Suprapubic skin (tissue), 4 donors: ENCODE results near the gene DHX34. TPM values are rescaled to one million over a fixed set of nuclear protein-coding genes. Genes with fewer than 3 reads are reported as not detected.

Experiments used
- DNase-seq, 2 donors: peaks; one replicate each; pipeline ENCODE4 v3.0.0-alpha.2; 2019; ENCODE audit warnings: low spot score in 2 of 2
- H3K27ac ChIP-seq: fragments of 200-600 bp; sonication (generic); one replicate; pipeline ENCODE4 v1.5.1; 2019
- H3K27me3 ChIP-seq: fragments of 200-600 bp; sonication (generic); one replicate; pipeline ENCODE4 v1.5.1; 2019
- H3K36me3 ChIP-seq: fragments of 200-600 bp; sonication (generic); one replicate; pipeline ENCODE4 v1.5.1; 2019
- H3K4me1 ChIP-seq: fragments of 200-600 bp; sonication (generic); one replicate; pipeline ENCODE4 v1.5.1; 2019
- H3K4me3 ChIP-seq: fragments of 200-600 bp; sonication (generic); one replicate; pipeline ENCODE4 v1.5.1; 2019; ENCODE audit warnings: mild to moderate bottlenecking
- H3K9me3 ChIP-seq: fragments of 200-600 bp; sonication (generic); one replicate; pipeline ENCODE4 v1.5.1; 2019
- EP300 ChIP-seq: sonication (generic); formaldehyde crosslinking; IDR thresholded peaks from one replicate; pipeline ENCODE4 v1.6.1; 2017; ENCODE audit warnings: antibody characterized with exemption
- POLR2A ChIP-seq, 2 donors: fragments of 450-650 bp; IDR thresholded peaks; one replicate each; pipeline ENCODE4 v1.6.1; 2017; ENCODE audit warnings: antibody characterized with exemption in 2 of 2, mild to moderate bottlenecking in 2 of 2, moderate library complexity in 2 of 2
- POLR2AphosphoS5 ChIP-seq, 3 donors: sonication (generic); formaldehyde crosslinking; IDR thresholded peaks; one replicate each; pipeline ENCODE4 v1.6.1; 2017; ENCODE audit warnings: antibody characterized with exemption in 3 of 3
- WGBS: methylation state at CpG from one replicate; pipeline ENCODE4 v1.1.5; 2018; 5-methylcytosine and 5-hydroxymethylcytosine counted together
- total RNA-seq, 4 donors: library from RNA; depleted of rRNA; stranded (reverse); fragments of >200 nt; gene quantifications; one replicate each; pipeline ENCODE4 v1.1.0, GENCODE V29; 2016
- TF ChIP-seq, protein P1 (sequence below), 2 donors: fragments of 200-600 bp in 1 of 2; fragments of 450-650 bp in 1 of 2; sonication (generic) in 1 of 2; IDR thresholded peaks; one replicate each; pipeline ENCODE4 v1.5.1; 2016 to 2019; ENCODE audit warnings: antibody characterized with exemption in 2 of 2, mild to moderate bottlenecking in 1 of 2, moderate library complexity in 1 of 2

The DHX34 gene
- total RNA-seq, 4 donors from 2014 or later, result 21.6 to 32.2 (median 25.3) TPM

DNA sequence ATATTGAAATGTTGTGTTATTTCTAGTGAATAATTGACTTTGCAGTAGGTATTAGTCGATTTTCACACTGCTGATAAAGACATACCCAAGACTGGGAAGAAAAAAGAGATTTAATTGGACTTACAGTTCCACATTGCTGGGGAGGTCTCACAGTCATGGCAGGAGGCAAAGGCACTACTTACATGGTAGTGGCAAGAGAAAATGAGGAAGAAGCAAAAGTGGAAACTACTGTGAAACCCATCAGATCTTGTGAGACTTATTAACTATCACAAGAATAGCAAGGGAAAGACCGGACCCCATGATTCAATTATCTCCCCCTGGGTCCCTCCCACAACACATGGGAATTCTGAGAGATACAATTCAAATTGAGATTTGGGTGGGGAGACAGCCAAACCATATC lies 27.1 kb upstream of the DHX34 start:
- Histone ChIP-seq H3K4me3 (no peak overlapping the region), H3K9me3 (no peaks in the 10 kb centered on the region), H3K27me3 (peaks cover 4% of the 10 kb centered on the region), H3K4me1 (no peaks in the 10 kb centered on the region), H3K36me3 (no peaks in the 10 kb centered on the region), H3K27ac (no peak overlapping the region)
- DNase-seq, result no peak
- 66% methylated on average over 2 of the region's 2 CpGs for WGBS
- no peak for TF ChIP-seq EP300
- TF ChIP-seq POLR2A (IDR thresholded peaks at IDR 0.05), result no peak
- no peak for TF ChIP-seq POLR2AphosphoS5 (IDR thresholded peaks at IDR 0.05)
- TF ChIP-seq, protein P1, sequence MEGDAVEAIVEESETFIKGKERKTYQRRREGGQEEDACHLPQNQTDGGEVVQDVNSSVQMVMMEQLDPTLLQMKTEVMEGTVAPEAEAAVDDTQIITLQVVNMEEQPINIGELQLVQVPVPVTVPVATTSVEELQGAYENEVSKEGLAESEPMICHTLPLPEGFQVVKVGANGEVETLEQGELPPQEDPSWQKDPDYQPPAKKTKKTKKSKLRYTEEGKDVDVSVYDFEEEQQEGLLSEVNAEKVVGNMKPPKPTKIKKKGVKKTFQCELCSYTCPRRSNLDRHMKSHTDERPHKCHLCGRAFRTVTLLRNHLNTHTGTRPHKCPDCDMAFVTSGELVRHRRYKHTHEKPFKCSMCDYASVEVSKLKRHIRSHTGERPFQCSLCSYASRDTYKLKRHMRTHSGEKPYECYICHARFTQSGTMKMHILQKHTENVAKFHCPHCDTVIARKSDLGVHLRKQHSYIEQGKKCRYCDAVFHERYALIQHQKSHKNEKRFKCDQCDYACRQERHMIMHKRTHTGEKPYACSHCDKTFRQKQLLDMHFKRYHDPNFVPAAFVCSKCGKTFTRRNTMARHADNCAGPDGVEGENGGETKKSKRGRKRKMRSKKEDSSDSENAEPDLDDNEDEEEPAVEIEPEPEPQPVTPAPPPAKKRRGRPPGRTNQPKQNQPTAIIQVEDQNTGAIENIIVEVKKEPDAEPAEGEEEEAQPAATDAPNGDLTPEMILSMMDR (IDR thresholded peaks at IDR 0.05), result no peak

DNA sequence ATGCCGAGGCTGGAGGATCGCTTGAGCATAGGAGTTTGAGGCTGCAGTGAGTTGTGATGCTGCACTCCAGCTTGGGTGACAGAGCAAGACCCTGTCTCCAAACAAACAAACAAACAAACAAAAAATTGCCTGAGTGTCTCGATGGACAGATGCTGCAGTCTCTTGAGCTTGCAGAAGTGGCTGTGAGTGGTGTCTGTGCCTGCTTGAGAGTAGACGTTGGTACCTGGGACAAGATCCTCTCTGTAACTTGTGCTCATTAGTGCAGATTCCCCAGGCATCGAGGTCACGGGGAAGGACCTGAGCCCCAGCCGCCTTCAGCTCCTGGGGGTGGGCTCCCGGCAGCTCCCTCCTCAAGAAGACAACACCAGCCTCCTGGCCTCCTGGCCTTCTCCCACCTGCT lies 25.7 kb upstream of the DHX34 start:
- no peak for TF ChIP-seq POLR2A (IDR thresholded peaks at IDR 0.05)
- TF ChIP-seq, protein P1 (IDR thresholded peaks at IDR 0.05), result no peak
- no peak for TF ChIP-seq EP300
- no peak for TF ChIP-seq POLR2AphosphoS5 (IDR thresholded peaks at IDR 0.05)
- no peaks in the 10 kb centered on the region for H3K9me3 ChIP-seq
- H3K27me3 ChIP-seq, result peaks cover 4% of the 10 kb centered on the region
- H3K36me3 ChIP-seq, result no peaks in the 10 kb centered on the region
- no peak overlapping the region for H3K27ac ChIP-seq
- 83% methylated on average over 8 of the region's 8 CpGs for WGBS
- no peak for DNase-seq
- H3K4me1 ChIP-seq, result no peaks in the 10 kb centered on the region
- peak overlapping the region; percentile 7 for H3K4me3 ChIP-seq

DNA sequence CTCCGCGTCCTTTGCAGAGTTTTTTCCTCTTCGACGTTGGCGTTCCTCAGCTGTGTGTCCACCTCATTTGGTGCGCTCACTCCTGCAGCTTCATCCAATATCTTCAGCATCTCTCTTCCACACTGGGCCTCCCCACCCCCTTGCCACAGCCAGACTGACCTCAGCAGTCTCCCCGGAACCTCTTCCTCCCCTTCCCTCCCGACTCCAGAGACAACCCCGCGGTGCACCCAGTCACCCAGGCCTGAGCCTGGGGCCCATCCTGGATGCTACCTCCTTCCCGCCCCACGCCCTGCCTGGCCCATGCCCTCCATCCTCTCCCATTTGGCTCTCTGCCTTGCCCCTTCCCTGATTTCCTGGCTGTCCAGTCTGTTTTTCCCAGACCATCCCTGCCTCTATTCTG lies 25.2 kb upstream of the DHX34 start:
- 83% methylated on average over 12 of the region's 12 CpGs for WGBS
- Histone ChIP-seq H3K27ac (no peak overlapping the region), H3K4me3 (peak overlapping the region; percentile 7)

DNA sequence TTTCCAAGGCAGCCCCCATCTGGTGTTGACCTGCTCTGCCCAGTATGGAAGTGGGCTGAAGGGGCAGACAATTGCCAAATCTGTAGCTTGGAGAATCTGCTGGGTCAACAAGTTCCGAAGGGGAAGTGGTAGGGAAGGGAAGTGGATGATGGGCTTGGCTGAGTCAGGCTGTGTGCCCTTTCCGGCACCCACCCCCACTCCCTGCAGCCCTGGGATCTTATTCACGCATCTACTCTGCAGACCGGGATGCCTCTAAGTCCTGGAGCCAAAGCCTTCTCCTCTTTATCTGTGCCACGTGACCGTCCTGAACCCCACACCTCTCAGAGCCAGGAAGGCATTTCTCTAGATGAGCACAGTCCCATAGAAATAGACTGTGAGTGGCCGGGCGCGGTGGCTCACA lies 24.6 kb upstream of the DHX34 start:
- Histone ChIP-seq H3K4me3 (no peak overlapping the region), H3K9me3 (no peaks in the 10 kb centered on the region), H3K4me1 (no peaks in the 10 kb centered on the region), H3K27ac (no peak overlapping the region), H3K27me3 (peaks cover 4% of the 10 kb centered on the region), H3K36me3 (no peaks in the 10 kb centered on the region)
- 61% methylated on average over 9 of the region's 9 CpGs for WGBS
- no peak for TF ChIP-seq POLR2A (IDR thresholded peaks at IDR 0.05)
- TF ChIP-seq, protein P1 (IDR thresholded peaks at IDR 0.05), result no peak
- no peak for DNase-seq

More for the DNA sequence above, 25.2 kb upstream of the DHX34 start:
- Histone ChIP-seq H3K27me3 (peaks cover 4% of the 10 kb centered on the region), H3K4me1 (no peaks in the 10 kb centered on the region), H3K36me3 (no peaks in the 10 kb centered on the region), H3K9me3 (no peaks in the 10 kb centered on the region)
- no peak for DNase-seq
- TF ChIP-seq POLR2A (IDR thresholded peaks at IDR 0.05), result no peak
- no peak for TF ChIP-seq EP300
- TF ChIP-seq, protein P1 (IDR thresholded peaks at IDR 0.05), result no peak
- no peak for TF ChIP-seq POLR2AphosphoS5 (IDR thresholded peaks at IDR 0.05)

DNA sequence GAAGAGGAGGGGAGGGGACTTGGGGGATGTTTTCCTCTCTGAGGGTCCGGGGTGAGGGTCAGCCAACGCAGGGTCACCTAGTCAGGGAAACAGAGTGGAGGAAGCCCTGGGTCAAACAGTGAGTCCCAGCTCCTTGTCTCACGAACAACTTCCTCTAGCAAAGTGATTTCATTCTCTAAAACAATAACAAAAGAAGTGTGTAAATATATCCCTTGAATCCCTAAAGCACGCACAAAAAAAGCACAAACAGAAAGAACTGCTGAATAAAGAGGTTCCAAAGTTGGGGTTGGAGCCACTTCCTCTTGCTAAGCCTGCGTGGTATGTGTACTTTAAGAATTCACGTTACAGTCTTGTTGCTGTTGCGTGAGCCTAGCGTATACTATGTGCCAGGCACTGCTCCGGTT lies 18.6 kb upstream of the DHX34 start:
- 61% methylated on average over 9 of the region's 9 CpGs for WGBS
- Histone ChIP-seq H3K4me3 (no peak overlapping the region), H3K36me3 (no peaks in the 10 kb centered on the region), H3K27ac (peak overlapping the region; percentile 39), H3K9me3 (no peaks in the 10 kb centered on the region), H3K4me1 (peaks cover 16% of the 10 kb centered on the region), H3K27me3 (no peaks in the 10 kb centered on the region)
- DNase-seq, result no peak
- TF ChIP-seq, protein P1 (IDR thresholded peaks at IDR 0.05), result no peak
- no peak for TF ChIP-seq POLR2A (IDR thresholded peaks at IDR 0.05)
- no peak for TF ChIP-seq EP300
- TF ChIP-seq POLR2AphosphoS5 (IDR thresholded peaks at IDR 0.05), result no peak
